CMK (cell line): ENCODE data around the gene TSHZ1.
"Not testable (repeated sequence)": the region's sequence is repeated elsewhere in the genome, so short reads cannot be mapped to it uniquely, and the experiment has no call there.

Experiments used
- DNase-seq: peaks from one replicate; pipeline ENCODE4 v3.0.0-alpha.2; 2010; ENCODE audit warnings: low read depth

The TSHZ1 gene

DNA sequence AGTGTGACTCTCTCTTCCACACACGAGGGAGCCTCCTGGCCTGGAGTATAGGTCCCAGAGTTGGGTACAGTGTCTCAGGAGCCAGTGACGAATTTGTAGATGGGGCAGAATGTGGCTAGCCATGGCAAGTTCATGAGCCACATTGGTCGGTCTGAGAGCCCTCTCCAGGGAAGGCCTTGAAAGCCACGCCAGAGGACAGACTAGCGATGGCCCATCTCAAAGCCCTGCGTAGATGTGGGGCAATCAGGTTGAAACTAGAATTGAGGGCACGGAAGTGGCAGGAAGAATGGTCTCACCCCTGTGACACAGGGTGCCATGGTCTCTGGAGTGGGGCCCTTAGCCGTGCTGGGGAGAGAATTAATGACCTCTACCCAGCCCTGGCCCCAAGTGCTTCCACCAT lies 106.2 kb downstream of the TSHZ1 start:
- no peak for DNase-seq

DNA sequence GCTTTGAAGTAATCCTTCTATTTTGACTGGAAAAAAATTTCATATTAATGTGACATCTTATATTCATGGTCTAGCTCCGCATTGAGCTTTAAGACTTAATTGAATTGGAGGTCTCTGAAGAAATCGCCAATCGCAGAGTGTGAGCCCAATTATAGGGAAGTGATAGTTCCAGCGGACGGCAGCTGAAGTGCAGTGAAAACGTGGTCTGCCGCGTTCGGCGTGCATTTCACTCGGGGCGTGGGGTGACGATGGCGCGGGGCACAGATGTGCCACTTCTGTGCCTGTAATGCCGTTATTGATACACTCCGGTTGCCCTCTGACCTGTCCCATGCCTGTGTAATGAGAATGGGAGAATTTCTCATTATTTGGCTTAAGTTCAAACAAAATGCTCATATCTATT lies 106.7 kb downstream of the TSHZ1 start:
- no peak for DNase-seq

DNA sequence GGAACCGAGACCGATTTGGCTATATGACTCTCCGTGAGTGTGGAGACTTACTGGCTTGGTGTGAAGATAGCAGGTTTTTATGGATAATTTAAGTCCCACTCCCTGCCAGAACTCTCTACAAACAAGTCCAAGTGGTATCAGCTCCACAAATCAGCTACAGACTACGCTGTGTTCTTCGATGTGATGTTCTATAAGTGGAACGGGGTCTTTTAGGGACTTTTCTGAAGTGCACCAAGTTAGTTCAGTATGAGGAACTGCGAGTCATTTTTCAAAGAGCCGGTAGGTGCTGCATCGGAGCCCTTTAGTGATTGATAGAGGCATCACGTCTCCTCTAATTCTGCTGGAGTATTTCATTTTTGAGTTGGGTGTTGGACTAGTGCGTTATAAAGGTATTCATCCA lies 107.1 kb downstream of the TSHZ1 start:
- DNase-seq = no peak

DNA sequence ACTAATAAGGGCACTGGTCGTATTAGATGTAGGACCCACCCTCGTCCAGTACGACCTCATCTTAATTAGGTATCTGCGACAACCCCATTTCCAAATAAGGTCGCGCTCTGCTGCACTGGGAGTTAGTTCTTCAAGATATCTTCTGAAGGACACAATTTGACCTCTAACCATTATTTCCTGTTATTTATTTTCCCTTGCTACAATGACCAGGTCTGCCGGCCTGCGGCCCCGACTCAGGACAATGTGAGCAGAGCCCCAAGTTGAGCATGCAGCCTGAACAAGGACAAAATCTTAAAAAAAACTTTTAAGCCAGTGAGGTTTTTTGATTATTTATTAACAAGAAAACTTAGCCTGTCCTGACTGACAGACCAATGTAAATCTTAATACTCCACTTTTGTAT lies 109.3 kb downstream of the TSHZ1 start:
- no peak for DNase-seq

DNA sequence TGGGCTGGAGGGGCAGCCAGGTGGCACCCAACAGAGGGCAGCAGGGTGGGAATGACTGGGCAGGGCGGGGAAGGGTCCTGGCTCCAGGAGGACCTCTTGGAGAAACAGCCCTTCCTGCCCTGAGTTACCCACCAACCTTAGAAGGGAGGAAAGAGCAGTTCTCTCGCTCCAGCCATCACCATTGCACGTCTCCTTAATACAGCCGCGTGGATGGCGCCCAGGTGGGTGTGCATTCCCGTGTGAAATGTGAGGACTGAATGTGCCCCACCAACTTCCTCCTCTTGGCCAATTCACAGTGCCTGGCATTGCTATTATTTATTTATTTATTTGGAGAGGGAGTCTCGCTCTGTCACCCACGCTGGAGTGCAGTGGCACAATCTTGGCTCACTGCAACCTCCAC lies 109.9 kb downstream of the TSHZ1 start:
- no peak for DNase-seq

DNA sequence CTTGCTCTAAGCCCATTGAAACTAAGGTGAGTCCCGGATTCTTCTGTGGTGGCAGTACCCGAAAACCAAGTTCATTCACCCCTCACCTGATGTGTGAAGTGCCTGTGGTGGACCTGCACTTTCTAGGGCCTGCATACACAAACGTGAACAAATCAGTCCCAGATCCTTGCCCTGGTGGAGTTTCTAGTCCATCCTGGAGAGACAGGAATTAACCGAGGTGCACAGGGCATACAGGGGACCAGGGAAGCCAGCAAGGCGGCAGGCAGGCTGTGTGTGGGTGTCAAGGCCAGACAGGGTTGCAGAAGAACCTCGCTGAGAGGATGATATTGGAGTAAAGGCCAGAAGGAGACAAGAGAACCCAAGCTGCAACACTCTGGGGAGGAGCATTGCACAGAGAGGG lies 110.8 kb downstream of the TSHZ1 start:
- DNase-seq = no peak

DNA sequence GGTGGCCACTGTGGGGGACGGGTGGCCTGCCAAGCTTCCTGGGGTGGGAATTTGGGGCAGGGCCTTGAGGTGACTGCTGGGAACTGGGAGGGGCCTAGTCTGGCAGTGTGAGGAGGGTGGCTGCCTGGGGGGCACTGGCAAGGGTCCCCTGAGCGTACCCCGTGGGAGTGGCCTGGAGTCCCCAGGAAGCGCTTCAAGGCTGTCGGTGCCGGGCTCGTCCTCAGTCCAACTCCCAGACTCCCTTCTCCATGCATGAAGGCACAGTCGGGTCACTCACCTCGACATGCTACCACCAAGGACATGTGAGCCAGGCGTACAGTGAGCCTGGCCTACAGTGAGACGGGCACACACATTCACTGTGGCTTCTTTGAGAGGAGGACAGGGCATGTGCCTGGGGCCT lies 111.6 kb downstream of the TSHZ1 start:
- no peak for DNase-seq

DNA sequence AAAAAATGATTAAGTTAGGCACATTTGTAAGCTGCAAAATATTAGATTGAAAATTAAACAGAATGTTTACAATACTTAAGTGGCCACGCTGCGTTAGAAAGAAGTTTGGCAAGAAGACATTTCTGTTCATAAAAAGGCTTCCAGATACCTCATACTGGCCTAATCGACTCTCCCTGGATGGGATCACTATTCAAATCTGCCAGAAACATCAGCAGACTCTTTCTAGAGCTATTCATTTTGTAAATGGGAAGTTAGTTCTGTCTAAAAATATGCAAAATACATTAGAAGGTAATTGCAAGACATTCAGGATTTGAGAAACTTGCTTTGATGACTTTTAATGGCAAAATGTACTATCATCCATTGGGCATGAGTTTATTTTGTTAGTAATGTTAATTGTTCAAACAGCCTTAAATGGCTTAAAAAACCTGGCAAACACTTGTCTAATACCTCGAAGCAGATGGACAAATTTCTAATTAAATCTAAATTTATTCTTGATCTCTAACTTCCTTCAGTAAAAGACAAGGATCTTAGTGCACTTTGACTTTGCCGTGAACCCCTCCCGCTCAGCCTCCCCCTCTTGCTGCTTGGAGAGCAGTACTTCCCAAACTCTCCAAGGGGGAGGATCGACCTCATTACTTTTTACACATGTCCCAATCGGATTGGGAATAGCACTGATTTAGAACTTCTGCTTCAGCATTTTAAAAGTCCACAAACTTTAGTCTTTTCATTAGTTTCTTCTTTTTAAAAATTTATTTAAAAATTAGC lies 113.4 kb downstream of the TSHZ1 start:
- DNase-seq = no peak

DNA sequence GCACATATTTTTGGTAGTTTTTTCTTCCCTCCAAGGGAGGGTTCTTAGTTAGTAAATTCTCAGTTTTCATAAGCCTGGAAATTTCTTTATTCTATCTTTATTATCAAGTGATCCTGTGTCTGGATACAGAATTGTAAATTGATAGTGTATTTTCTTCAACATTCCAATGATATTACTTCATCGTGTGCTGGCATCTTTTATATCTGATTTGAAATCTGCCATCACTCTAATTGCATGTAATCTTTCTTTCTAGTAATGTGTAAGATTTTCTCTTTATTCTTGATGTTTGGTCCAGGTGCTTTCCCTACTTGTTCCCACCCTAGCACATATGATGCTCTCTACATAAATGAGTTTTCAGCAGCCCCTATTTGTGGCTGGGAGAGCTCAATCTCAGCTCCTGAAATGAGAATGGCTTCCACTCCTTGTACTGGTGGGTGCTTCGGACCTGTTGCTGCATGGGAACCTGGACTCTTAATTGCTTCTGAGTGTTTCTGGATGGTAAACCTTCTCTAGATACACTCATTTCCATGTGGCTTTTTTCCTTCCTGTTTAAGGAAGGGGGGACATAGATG lies 114.2 kb downstream of the TSHZ1 start:
- DNase-seq = no peak

DNA sequence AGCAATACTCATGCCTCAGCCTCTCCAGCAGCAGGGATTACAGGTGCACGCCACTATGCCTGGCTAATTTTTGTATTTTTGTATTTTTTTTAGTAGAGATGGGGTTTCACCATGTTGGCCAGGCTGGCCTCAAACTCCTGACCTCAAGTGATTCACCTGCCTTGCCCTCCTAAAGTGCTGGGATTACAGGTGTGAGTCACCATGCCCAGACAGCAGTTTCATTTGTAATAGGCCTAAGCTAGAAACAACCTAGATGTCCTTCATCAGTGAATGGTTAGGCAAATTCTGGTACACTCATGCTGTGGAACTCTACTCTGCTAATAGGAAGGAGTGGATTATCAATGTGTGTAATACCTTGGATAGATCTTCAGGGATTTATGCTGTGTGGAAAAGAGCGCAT lies 119.2 kb downstream of the TSHZ1 start:
- not testable (repeated sequence) for DNase-seq

DNA sequence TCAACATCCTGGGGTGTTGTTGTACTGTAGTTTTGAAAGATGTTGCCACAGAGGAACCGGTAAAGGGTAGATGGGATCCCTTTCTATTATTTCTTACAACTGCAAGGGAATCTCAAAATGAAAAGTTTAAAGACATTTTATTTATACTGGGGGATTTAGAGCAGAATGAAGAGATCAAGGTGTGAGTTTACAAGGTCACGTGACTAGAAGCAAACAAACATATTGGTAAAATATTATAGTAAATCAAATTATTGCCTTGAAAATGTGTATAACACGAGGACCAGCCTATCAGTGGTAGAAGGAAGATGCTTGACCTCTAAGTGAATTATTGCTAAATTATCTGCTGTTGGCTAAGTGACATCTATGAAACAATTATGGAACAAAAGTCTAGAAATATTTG lies 119.7 kb downstream of the TSHZ1 start:
- no peak for DNase-seq

DNA sequence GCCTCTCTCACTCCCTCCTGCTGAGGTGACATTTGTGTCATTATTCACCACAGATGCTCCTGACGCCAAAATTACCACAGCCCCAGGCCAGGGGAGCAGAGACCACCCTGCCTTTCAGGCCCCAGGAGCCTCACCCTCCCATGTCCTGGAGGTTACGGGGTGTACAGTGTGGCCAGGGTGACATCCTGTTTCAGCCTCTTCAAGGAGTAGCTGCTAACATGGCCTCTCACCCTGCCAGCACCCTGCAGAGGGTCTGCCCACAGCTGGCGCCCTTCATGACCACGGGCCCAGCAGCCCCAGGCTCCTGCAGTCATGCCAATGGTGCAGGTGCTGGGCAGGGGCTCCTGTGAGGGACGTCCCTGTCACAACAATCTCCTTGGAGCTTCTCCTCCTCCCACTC lies 124.3 kb downstream of the TSHZ1 start:
- no peak for DNase-seq

DNA sequence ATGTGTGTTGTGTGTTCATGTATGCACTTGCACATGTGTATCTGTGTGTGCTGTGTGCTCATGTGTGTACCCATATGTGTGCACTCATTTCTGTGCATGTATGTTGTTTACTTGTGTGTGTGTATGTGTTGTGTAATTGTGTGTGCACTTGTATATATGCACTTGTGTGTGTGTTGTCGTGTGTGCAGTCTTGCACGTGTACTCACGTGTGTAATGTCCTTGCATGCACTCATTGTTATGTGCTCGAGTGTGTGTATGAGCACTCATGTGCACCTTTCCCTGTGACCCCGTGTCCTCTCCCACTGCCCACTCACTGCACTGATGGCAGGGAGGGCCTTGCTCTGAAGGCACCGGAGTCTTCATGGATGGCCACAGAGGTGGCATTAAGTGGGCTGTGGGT lies 124.9 kb downstream of the TSHZ1 start:
- no peak for DNase-seq

DNA sequence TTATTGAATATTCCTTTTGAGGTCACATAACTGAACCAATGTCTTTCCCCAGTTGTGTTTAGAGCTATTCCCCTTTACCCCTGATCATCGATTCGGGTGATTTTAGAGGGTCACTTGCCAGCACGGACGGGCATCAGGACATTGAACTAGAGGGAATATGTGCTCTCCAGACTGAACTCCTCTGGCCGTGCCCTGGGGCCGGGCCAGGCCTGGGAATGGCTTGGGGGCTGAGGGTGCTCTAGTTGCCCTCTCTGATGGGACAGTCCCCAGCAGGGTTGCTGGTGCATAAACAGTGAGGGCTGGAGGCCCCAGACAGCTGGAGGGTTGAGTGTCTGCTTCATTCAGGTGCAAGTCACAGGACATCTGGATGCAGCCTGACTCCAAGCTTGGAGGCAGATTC lies 126.2 kb downstream of the TSHZ1 start:
- DNase-seq = no peak

DNA sequence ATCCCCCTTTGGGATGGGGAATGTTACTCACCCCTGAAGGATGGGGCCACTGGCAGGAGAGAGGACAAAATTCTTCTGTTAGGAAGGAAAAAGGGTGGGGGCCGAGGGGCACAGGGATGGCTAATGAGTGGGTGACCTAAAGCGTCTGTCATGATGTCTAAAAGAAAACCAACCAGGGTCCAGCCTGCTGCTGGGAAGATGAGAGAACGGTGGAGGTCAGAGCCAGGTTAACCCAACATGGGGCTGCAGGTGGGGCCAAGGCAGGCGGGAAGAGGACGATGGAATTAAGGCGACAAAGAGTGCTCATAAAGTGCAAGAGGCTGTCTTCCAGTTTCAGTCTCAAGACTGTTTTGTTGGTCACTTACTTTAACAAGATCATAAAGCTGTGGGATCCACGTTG lies 126.8 kb downstream of the TSHZ1 start:
- no peak for DNase-seq

DNA sequence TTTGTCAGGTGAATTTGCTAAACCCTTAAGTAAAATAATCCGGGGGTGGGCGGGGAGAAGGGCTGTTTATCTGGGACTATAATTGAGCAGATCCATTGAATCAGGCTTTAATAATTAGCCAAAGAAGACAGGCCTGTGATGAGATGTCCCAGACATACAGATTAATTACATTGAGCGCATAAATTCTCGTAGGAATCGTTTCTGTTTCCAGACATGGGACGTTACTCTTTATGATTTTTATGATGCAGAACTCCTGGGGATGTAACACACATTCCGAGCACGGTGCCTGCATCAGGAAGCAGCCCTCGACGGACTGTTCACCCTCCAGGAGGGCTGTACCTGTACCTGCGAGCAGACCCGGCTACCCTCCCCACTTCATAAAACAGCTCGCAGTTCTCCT lies 128.0 kb downstream of the TSHZ1 start:
- DNase-seq = no peak
